SU-DHL-6 (cell line): ENCODE results near the gene GP5.

Experiments
- H2AFZ ChIP-seq: fragments of 200-600 bp; sonication (generic); 2 replicates; pipeline ENCODE4 v1.6.1; 2014; ENCODE audit warnings: low read depth, mild to moderate bottlenecking, moderate library complexity, mixed read lengths, antibody characterized with exemption, low read length; ENCODE audit not compliant: severe bottlenecking
- H3F3A ChIP-seq: fragments of 200-600 bp; shearing (Covaris generic); 2 replicates; pipeline ENCODE4 v1.6.0; 2016; ENCODE audit warnings: antibody characterized with exemption, mild to moderate bottlenecking; ENCODE audit not compliant: insufficient read depth
- H3K27ac ChIP-seq: fragments of 200-600 bp; sonication (generic); 2 replicates; pipeline ENCODE4 v1.5.1; 2016; ENCODE audit warnings: low read depth, mild to moderate bottlenecking, low read length, moderate library complexity, mixed read lengths
- H3K27me3 ChIP-seq: fragments of 200-600 bp; sonication (generic), shearing (Covaris generic); 2 replicates; pipeline ENCODE4 v1.6.0; 2014; ENCODE audit warnings: mild to moderate bottlenecking, low read length
- H3K36me3 ChIP-seq: fragments of 200-600 bp; sonication (generic); 2 replicates; pipeline ENCODE4 v1.6.1; 2014; ENCODE audit warnings: mild to moderate bottlenecking, low read length, mixed read lengths
- H3K4me2 ChIP-seq: fragments of 300-600, 200-600 bp; shearing (Covaris generic), sonication (generic); 2 replicates; pipeline ENCODE4 v1.6.0; 2014; ENCODE audit warnings: low read length, low read depth, mild to moderate bottlenecking; ENCODE audit not compliant: poor library complexity, severe bottlenecking
- H3K4me3 ChIP-seq: fragments of 200-600 bp; sonication (generic); 2 replicates; pipeline ENCODE4 v1.5.1; 2014; ENCODE audit warnings: antibody characterized with exemption, low read length, mild to moderate bottlenecking, mixed read lengths; ENCODE audit not compliant: insufficient read depth, poor library complexity, severe bottlenecking
- H3K79me2 ChIP-seq: fragments of 200-600 bp; sonication (generic); 2 replicates; pipeline ENCODE4 v1.6.1; 2014; ENCODE audit warnings: mild to moderate bottlenecking, low read length, moderate library complexity; ENCODE audit not compliant: insufficient read depth
- H3K9ac ChIP-seq: fragments of 200-600 bp; sonication (generic); 2 replicates; pipeline ENCODE4 v1.7.0; 2014; ENCODE audit warnings: mild to moderate bottlenecking, low read length
- H3K9me2 ChIP-seq: fragments of 200-600 bp; sonication (generic); replicated peaks from 2 replicates; pipeline ENCODE4 v1.6.1; 2014; ENCODE audit warnings: low read length; ENCODE audit not compliant: insufficient read depth
- H3K9me3 ChIP-seq: fragments of 200-600 bp; sonication (generic); 2 replicates; pipeline ENCODE4 v1.6.1; 2014; ENCODE audit warnings: low read length, mixed read lengths; ENCODE audit not compliant: insufficient read depth
- H4K20me1 ChIP-seq: fragments of 200-600 bp; sonication (generic); 2 replicates; pipeline ENCODE4 v1.6.1; 2014; ENCODE audit warnings: low read depth, mild to moderate bottlenecking, antibody characterized with exemption, low read length, moderate library complexity, mixed read lengths
- CTCF ChIP-seq: fragments of 200-600 bp; sonication (generic); IDR thresholded peaks from one replicate; pipeline ENCODE4 v1.5.1; 2017; ENCODE audit warnings: antibody characterized with exemption, mild to moderate bottlenecking, low read length, moderate library complexity; ENCODE audit not compliant: insufficient read depth, poor library complexity, severe bottlenecking
- EZH2phosphoT487 ChIP-seq: fragments of 200-600 bp; sonication (generic), shearing (Covaris generic); conservative IDR thresholded peaks from 2 replicates; pipeline ENCODE4 v1.6.1; 2018; ENCODE audit warnings: mild to moderate bottlenecking, antibody characterized with exemption, low read length, moderate library complexity, mixed read lengths

The GP5 gene

GRCh38 chr3:194379651-194380050 is 19.4 kb downstream of the GP5 start:
- H3K79me2 ChIP-seq = no peaks in the 10 kb centered on the region
- H3K9me3 ChIP-seq = no peaks in the 10 kb centered on the region
- no peaks in the 10 kb centered on the region for H4K20me1 ChIP-seq
- no peak overlapping the region for H2AFZ ChIP-seq
- no peaks in the 10 kb centered on the region for H3K9me2 ChIP-seq
- TF ChIP-seq EZH2phosphoT487 (no peak), CTCF (no peak)
- H3K27ac ChIP-seq = no peak overlapping the region
- no peak overlapping the region for H3K9ac ChIP-seq
- no peaks in the 10 kb centered on the region for H3K36me3 ChIP-seq
- H3K4me2 ChIP-seq = no peak overlapping the region
- H3K4me3 ChIP-seq = no peak overlapping the region
- no peaks in the 10 kb centered on the region for H3F3A ChIP-seq
- no peaks in the 10 kb centered on the region for H3K27me3 ChIP-seq

- H3K36me3 ChIP-seq = no peaks in the 10 kb centered on the region
- no peaks in the 10 kb centered on the region for H3K79me2 ChIP-seq
- H3K4me3 ChIP-seq = no peak overlapping the region
- H3K27ac ChIP-seq = no peak overlapping the region
- H3K27me3 ChIP-seq = no peaks in the 10 kb centered on the region
- H3K4me2 ChIP-seq = no peak overlapping the region
- TF ChIP-seq EZH2phosphoT487 (no peak), CTCF (no peak)
- no peaks in the 10 kb centered on the region for H3F3A ChIP-seq
- H3K9me3 ChIP-seq = no peaks in the 10 kb centered on the region
- no peak overlapping the region for H2AFZ ChIP-seq
- no peaks in the 10 kb centered on the region for H4K20me1 ChIP-seq
- no peak overlapping the region for H3K9ac ChIP-seq
- H3K9me2 ChIP-seq = no peaks in the 10 kb centered on the region
These were observed 19.8 kb downstream of the GP5 start for GRCh38 chr3:194379231-194379630.

GRCh38 chr3:194377708-194378107 is 21.4 kb downstream of the GP5 start:
- Histone ChIP-seq H2AFZ (no peak overlapping the region), H3K9ac (no peak overlapping the region), H3K4me3 (no peak overlapping the region), H3K27me3 (no peaks in the 10 kb centered on the region), H3K36me3 (no peaks in the 10 kb centered on the region), H3K4me2 (no peak overlapping the region), H3K9me2 (no peaks in the 10 kb centered on the region), H3K27ac (no peak overlapping the region), H3K79me2 (no peaks in the 10 kb centered on the region), H4K20me1 (no peaks in the 10 kb centered on the region), H3K9me3 (no peaks in the 10 kb centered on the region), H3F3A (no peaks in the 10 kb centered on the region)
- TF ChIP-seq CTCF = no peak
- no peak for TF ChIP-seq EZH2phosphoT487

- H2AFZ ChIP-seq = no peak overlapping the region
- no peak overlapping the region for H3K4me2 ChIP-seq
- no peaks in the 10 kb centered on the region for H3F3A ChIP-seq
- H3K27me3 ChIP-seq = no peaks in the 10 kb centered on the region
- no peaks in the 10 kb centered on the region for H4K20me1 ChIP-seq
- no peaks in the 10 kb centered on the region for H3K79me2 ChIP-seq
- no peak overlapping the region for H3K27ac ChIP-seq
- H3K4me3 ChIP-seq = no peak overlapping the region
- TF ChIP-seq CTCF = no peak
- TF ChIP-seq EZH2phosphoT487 = no peak
- H3K9me2 ChIP-seq = no peaks in the 10 kb centered on the region
- no peaks in the 10 kb centered on the region for H3K9me3 ChIP-seq
- H3K36me3 ChIP-seq = no peaks in the 10 kb centered on the region
- no peak overlapping the region for H3K9ac ChIP-seq
These were observed 22.9 kb downstream of the GP5 start for GRCh38 chr3:194376241-194376560.
